CD4-positive, alpha-beta T cell treated with Interleukin-4 for 4 hours (primary cell): ENCODE results near the gene PRAMEF4.
"Not testable (repeated sequence)": the region's sequence is repeated elsewhere in the genome, so short reads cannot be mapped to it uniquely, and the experiment has no call there.

ENCODE experiments used
- DNase-seq: peaks from one replicate; pipeline ENCODE4 v3.0.0-alpha.2; 2020

PRAMEF4 gene

GRCh38 chr1:12886101-12886500 lies at the start of gene PRAMEF4:
TSS of gene PRAMEF4 (minus strand) at chr1:12886201. CDS start at chr1:12883394, 2,807 bp downstream.
- DNase-seq: not testable (repeated sequence)

- not testable (repeated sequence) for DNase-seq
These were observed 38.4 kb upstream of the PRAMEF4 start for GRCh38 chr1:12924368-12924767.

- not testable (repeated sequence) for DNase-seq
These were observed 35.7 kb upstream of the PRAMEF4 start for GRCh38 chr1:12921749-12922148.

GRCh38 chr1:12916310-12916709 lies 30.3 kb upstream of the PRAMEF4 start, which contains the start of gene PRAMEF7:
TSS of gene PRAMEF7 (plus strand) at chr1:12916610. CDS start at chr1:12917693, 1,083 bp downstream.
- not testable (repeated sequence) for DNase-seq

GRCh38 chr1:12903793-12904572 lies 18.0 kb upstream of the PRAMEF4 start:
- DNase-seq: not testable (repeated sequence)

- DNase-seq: not testable (repeated sequence)
These were observed 13.2 kb upstream of the PRAMEF4 start for GRCh38 chr1:12899186-12899585.

GRCh38 chr1:12898170-12898569 lies 12.2 kb upstream of the PRAMEF4 start, which contains the start of gene PRAMEF10:
TSS of gene PRAMEF10 (minus strand) at chr1:12898270. CDS start at chr1:12895847, 2,423 bp downstream.
- not testable (repeated sequence) for DNase-seq

- DNase-seq: not testable (repeated sequence)
These were observed 7.5 kb downstream of the PRAMEF4 start for GRCh38 chr1:12878453-12878852.

GRCh38 chr1:12863131-12863880 lies 22.7 kb downstream of the PRAMEF4 start:
- DNase-seq: not testable (repeated sequence)

- DNase-seq: not testable (repeated sequence)
These were observed 29.2 kb downstream of the PRAMEF4 start, which contains the start of gene PRAMEF2 for GRCh38 chr1:12856786-12857185. TSS of gene PRAMEF2 (plus strand) at chr1:12857086. CDS start at chr1:12859010, 1,924 bp downstream.

- DNase-seq: no peak
These were observed 34.2 kb downstream of the PRAMEF4 start for GRCh38 chr1:12851779-12852178.

GRCh38 chr1:12848620-12849019 lies 37.4 kb downstream of the PRAMEF4 start, which contains the start of gene HNRNPCL1:
TSS of gene HNRNPCL1 (minus strand) at chr1:12848720. CDS start at chr1:12848289, 431 bp downstream.
- not testable (repeated sequence) for DNase-seq

- DNase-seq: not testable (repeated sequence)
These were observed 52.8 kb downstream of the PRAMEF4 start for GRCh38 chr1:12833251-12833650.

- DNase-seq: not testable (repeated sequence)
These were observed 54.7 kb downstream of the PRAMEF4 start, which contains the start of gene PRAMEF11 for GRCh38 chr1:12831310-12831709. TSS of gene PRAMEF11 (minus strand) at chr1:12831410. CDS start at chr1:12828789, 2,621 bp downstream.
